Tibial artery (tissue), 4 donors: ENCODE results near the gene DMRT2.

Experiments used
- DNase-seq, 2 donors: peaks; one replicate each; pipeline ENCODE4 v3.0.0-alpha.2; 2019
- H3K27ac ChIP-seq, 2 donors: fragments of 200-600 bp; sonication (generic) in 1 of 2; 1 replicate in 1 of 2; 2 replicates in 1 of 2; pipeline ENCODE4 v1.5.1; 2018 to 2019; ENCODE audit warnings: mild to moderate bottlenecking in 1 of 2
- H3K27me3 ChIP-seq, 2 donors: fragments of 200-600 bp; sonication (generic) in 1 of 2; one replicate each; pipeline versions ENCODE4 v1.5.1 to v1.6.0; 2016 to 2019
- H3K36me3 ChIP-seq, 3 donors: fragments of 200-600 bp; sonication (generic) in 2 of 3; one replicate each; pipeline ENCODE4 v1.5.1; 2016 to 2019; ENCODE audit warnings: mild to moderate bottlenecking in 2 of 3
- H3K4me1 ChIP-seq, 4 donors: fragments of 200-600 bp; sonication (generic) in 2 of 4; 1 replicate in 3 of 4; 2 replicates in 1 of 4; pipeline ENCODE4 v1.5.1; 2016 to 2019
- H3K4me3 ChIP-seq, 2 donors: fragments of 200-600 bp; sonication (generic) in 1 of 2; 1 replicate in 1 of 2; 2 replicates in 1 of 2; pipeline ENCODE4 v1.5.1; 2018 to 2019; ENCODE audit warnings: mild to moderate bottlenecking in 2 of 2
- H3K9me3 ChIP-seq, 3 donors: fragments of 200-600 bp; sonication (generic) in 1 of 3; one replicate each; pipeline ENCODE4 v1.5.1; 2016 to 2019
- CTCF ChIP-seq, 2 experiments: fragments of 200-600 bp in 1 of 2; fragments of 450-650 bp in 1 of 2; IDR thresholded peaks; one replicate each; pipeline ENCODE4 v1.5.1; 2017 to 2019; ENCODE audit warnings: antibody characterized with exemption in 2 of 2, mild to moderate bottlenecking in 1 of 2, moderate library complexity in 1 of 2
- intact Hi-C: fragments of 100-400 bp; cut with DNase I; formaldehyde crosslinking; loops from one replicate; pipeline ENCODE4 v1.15.0; 2023; ENCODE audit warnings: low total_unique reads

Gene DMRT2

GRCh38 chr9:1073497-1073896, 23.3 kb downstream of the DMRT2 start:
- Histone ChIP-seq H3K4me3 (no peak overlapping the region), H3K27ac (no peak overlapping the region), H3K36me3 (no peaks in the 10 kb centered on the region), H3K9me3 (no peaks in the 10 kb centered on the region), H3K27me3 (no peaks in the 10 kb centered on the region), H3K4me1 (no peaks in the 10 kb centered on the region)
- no peak for DNase-seq
- intact Hi-C loops, result no loop called here
- TF ChIP-seq CTCF (IDR thresholded peaks at IDR 0.05), result no peak

- no peak overlapping the region for H3K27ac ChIP-seq
- H3K4me1 ChIP-seq, result no peaks in the 10 kb centered on the region
- no peaks in the 10 kb centered on the region for H3K27me3 ChIP-seq
- no peaks in the 10 kb centered on the region for H3K36me3 ChIP-seq
- H3K9me3 ChIP-seq, result no peaks in the 10 kb centered on the region
- no peak overlapping the region for H3K4me3 ChIP-seq
- intact Hi-C loops, result no loop called here
- TF ChIP-seq CTCF (IDR thresholded peaks at IDR 0.05), result no peak
- no peak for DNase-seq
Measured at GRCh38 chr9:1077616-1078015, 27.5 kb downstream of the DMRT2 start.

- H3K27ac ChIP-seq, result no peak overlapping the region
Measured at GRCh38 chr9:1083325-1083913, 33.3 kb downstream of the DMRT2 start.

GRCh38 chr9:1085086-1085485, 34.9 kb downstream of the DMRT2 start:
- peaks cover 0 to 3% of the 10 kb centered on the region in 2 donors for H3K27me3 ChIP-seq
- no peak for TF ChIP-seq CTCF (IDR thresholded peaks at IDR 0.05)
- no peak overlapping the region for H3K27ac ChIP-seq
- intact Hi-C loops, result no loop called here
- no peaks in the 10 kb centered on the region for H3K9me3 ChIP-seq
- no peak for DNase-seq
- H3K4me1 ChIP-seq, result peaks cover 0 to 7% (median 0%) of the 10 kb centered on the region in 4 donors
- no peak overlapping the region for H3K4me3 ChIP-seq
- H3K36me3 ChIP-seq, result no peaks in the 10 kb centered on the region

More at GRCh38 chr9:1083325-1083913, 33.3 kb downstream of the DMRT2 start:
- Histone ChIP-seq H3K9me3 (no peaks in the 10 kb centered on the region), H3K4me1 (peaks cover 0 to 7% (median 0%) of the 10 kb centered on the region in 4 donors), H3K4me3 (peak overlapping the region; percentile 22 to 30), H3K27me3 (peaks cover 0 to 3% of the 10 kb centered on the region in 2 donors), H3K36me3 (no peaks in the 10 kb centered on the region)
- no peak for TF ChIP-seq CTCF (IDR thresholded peaks at IDR 0.05)
- DNase-seq, result peak in 1 of 2 donors; percentile 24
- intact Hi-C loops, result no loop called here

GRCh38 chr9:1086517-1086916, 36.4 kb downstream of the DMRT2 start:
- no peaks in the 10 kb centered on the region for H3K36me3 ChIP-seq
- intact Hi-C loops, result no loop called here
- H3K27me3 ChIP-seq, result peaks cover 0 to 3% of the 10 kb centered on the region in 2 donors
- no peak overlapping the region for H3K4me3 ChIP-seq
- no peak for TF ChIP-seq CTCF (IDR thresholded peaks at IDR 0.05)
- no peak overlapping the region for H3K27ac ChIP-seq
- no peaks in the 10 kb centered on the region for H3K9me3 ChIP-seq
- H3K4me1 ChIP-seq, result peaks cover 0 to 7% (median 0%) of the 10 kb centered on the region in 4 donors
- DNase-seq, result no peak
